HepG2 (cell line): ENCODE measurements around the gene MEGF10. TPM values are rescaled to one million over a fixed set of nuclear protein-coding genes. Genes with fewer than 3 reads are reported as not detected.
A peak's percentile ranks its signal among the peaks of the same experiment; 100 is the strongest.

Experiments used
- ATAC-seq: fragments of 200-7000 bp; cut with Tn5 transposase; 3 replicates; pipeline ENCODE4 v1.9.1; 2020; ENCODE audit warnings: mild to moderate bottlenecking, moderate library complexity
- BruUV-seq: library from RNA; stranded (reverse); fragments of 400-500 nt; replicated peaks from 2 replicates; lab custom pipeline; 2021; lab: Mats Ljungman, UMichigan
- CTCF ChIA-PET: fragments of 300-600 bp; formaldehyde crosslinking; extraction: SDS; loops from one replicate; lab custom pipeline; 2021; ENCODE audit warnings: low total read pairs, inconsistent platforms, low intra/inter-chr PET ratio; lab: Yijun Ruan, JAX
- POLR2A ChIA-PET: fragments of 350-600 bp; sonication (Branson Sonifier 250); formaldehyde crosslinking; loops from one replicate; lab custom pipeline; 2020; ENCODE audit warnings: antibody characterized with exemption, inconsistent platforms; lab: Yijun Ruan, JAX
- DNase-seq: peaks from one replicate; pipeline ENCODE4 v3.0.0-alpha.2; 2015; ENCODE audit warnings: low spot score
- FAIRE-seq: peaks from 3 replicates; lab custom pipeline; 2011; peaks lifted over from hg19 to GRCh38; lab: Jason Lieb, UNC
- H2AFZ ChIP-seq: one replicate; pipeline ENCODE4 v1.6.1; 2011; ENCODE audit warnings: low read length, inconsistent platforms
- H3K27ac ChIP-seq: fragments of 300-600 bp; 3 replicates; pipeline ENCODE4 v1.8.0; 2011; ENCODE audit warnings: mixed run types, mild to moderate bottlenecking, mixed read lengths, low read length, inconsistent platforms; ENCODE audit not compliant: insufficient read depth; ENCODE audit errors: extremely low read length
- H3K27me3 ChIP-seq, 2 experiments: fragments of 200-600 bp in 1 of 2; 2 replicates in 1 of 2; 3 replicates in 1 of 2; pipeline versions ENCODE4 v1.6.0 to v1.8.0; 2011; ENCODE audit warnings: low read length in 2 of 2, mild to moderate bottlenecking in 2 of 2, moderate library complexity in 2 of 2, inconsistent platforms in 1 of 2; ENCODE audit not compliant: insufficient read depth in 2 of 2, control insufficient read depth in 1 of 2
- H3K36me3 ChIP-seq, 2 experiments: fragments of 200-600 bp in 1 of 2; replicated peaks in 1 of 2; 2 replicates in 1 of 2; 3 replicates in 1 of 2; pipeline versions ENCODE4 v1.5.1 to v1.8.0; 2011; ENCODE audit warnings: low read length in 2 of 2, inconsistent platforms in 1 of 2; ENCODE audit not compliant: insufficient read depth in 2 of 2, control insufficient read depth in 1 of 2
- H3K4me1 ChIP-seq: 2 replicates; pipeline ENCODE4 v1.5.1; 2012; ENCODE audit warnings: low read length, inconsistent platforms; ENCODE audit not compliant: insufficient read depth
- H3K4me2 ChIP-seq: 2 replicates; pipeline ENCODE4 v1.6.0; 2011; ENCODE audit warnings: low read depth, low read length, inconsistent platforms
- H3K4me3 ChIP-seq, 3 experiments: fragments of 200-600 bp in 1 of 3; sonication (generic), shearing (Covaris generic) in 1 of 3; replicated peaks in 1 of 3; 2 replicates each; pipeline ENCODE4 v1.5.1; 2011 to 2016; ENCODE audit warnings: low read length in 3 of 3, inconsistent platforms in 2 of 3, low read depth in 2 of 3, mild to moderate bottlenecking in 2 of 3, control low read depth in 1 of 3, mixed read lengths in 1 of 3; ENCODE audit not compliant: insufficient read depth in 1 of 3
- H3K79me2 ChIP-seq: one replicate; pipeline ENCODE4 v1.6.1; 2011; ENCODE audit warnings: low read length, inconsistent platforms; ENCODE audit not compliant: insufficient read depth
- H3K9ac ChIP-seq: 2 replicates; pipeline ENCODE4 v1.6.0; 2011; ENCODE audit warnings: mild to moderate bottlenecking, low read depth, low read length, inconsistent platforms; ENCODE audit not compliant: insufficient read depth
- H3K9me3 ChIP-seq: 2 replicates; pipeline ENCODE4 v1.5.1; 2012; ENCODE audit warnings: mild to moderate bottlenecking, low read length
- H4K20me1 ChIP-seq: 2 replicates; pipeline ENCODE4 v1.6.0; 2011; ENCODE audit warnings: inconsistent platforms, mild to moderate bottlenecking, low read length, moderate library complexity; ENCODE audit not compliant: insufficient read depth
- CTCF ChIP-seq: sonication (generic); formaldehyde crosslinking; IDR thresholded peaks from 2 replicates; pipeline ENCODE4 v1.5.0; 2020; ENCODE audit warnings: mild to moderate bottlenecking, missing genetic modification reagents, moderate library complexity
- HMG20A ChIP-seq: IDR thresholded peaks from 2 replicates; pipeline ENCODE4 v1.6.1; 2016; ENCODE audit warnings: borderline replicate concordance
- HNRNPK ChIP-seq: fragments of 200-400 bp; formaldehyde crosslinking; IDR thresholded peaks from 2 replicates; pipeline ENCODE4 v1.6.1; 2018; ENCODE audit warnings: low read length, low read depth, moderate library complexity, mild to moderate bottlenecking; ENCODE audit not compliant: poor library complexity, severe bottlenecking
- HOMEZ ChIP-seq: IDR thresholded peaks from 2 replicates; pipeline ENCODE4 v1.6.1; 2016; ENCODE audit warnings: low read depth
- PRDM4 ChIP-seq: sonication (generic); formaldehyde crosslinking; IDR thresholded peaks from 2 replicates; pipeline ENCODE4 v1.9.0; 2021; ENCODE audit warnings: missing genetic modification reagents, borderline replicate concordance
- RAD21 ChIP-seq: fragments of 450-650 bp; formaldehyde crosslinking; IDR thresholded peaks from 2 replicates; pipeline ENCODE4 v1.5.0; 2020; ENCODE audit warnings: mild to moderate bottlenecking
- RELA ChIP-seq: sonication (generic); formaldehyde crosslinking; IDR thresholded peaks from 2 replicates; pipeline ENCODE4 v1.4.0; 2020; ENCODE audit warnings: missing genetic modification reagents
- SMC3 ChIP-seq: IDR thresholded peaks from 2 replicates; pipeline ENCODE4 v1.6.1; 2011; ENCODE audit warnings: low read length, improper control_type of control experiment
- STAG1 ChIP-seq: sonication (generic); formaldehyde crosslinking; IDR thresholded peaks from 2 replicates; pipeline ENCODE4 v1.4.0; 2020; ENCODE audit warnings: missing genetic modification reagents
- ZFP36L2 ChIP-seq: sonication (generic); formaldehyde crosslinking; IDR thresholded peaks from 2 replicates; pipeline ENCODE4 v1.4.0; 2020; ENCODE audit warnings: missing genetic modification reagents
- ZNF331 ChIP-seq: sonication (generic); formaldehyde crosslinking; IDR thresholded peaks from 2 replicates; pipeline ENCODE4 v1.4.0; 2020; ENCODE audit warnings: missing genetic modification reagents
- ZNF841 ChIP-seq: sonication (generic); formaldehyde crosslinking; IDR thresholded peaks from 2 replicates; pipeline ENCODE4 v1.8.1; 2023; ENCODE audit warnings: missing genetic modification reagents, borderline replicate concordance
- WGBS: methylation state at CpG from one replicate; pipeline ENCODE4 v1.1.6; 2017; ENCODE audit warnings: low lambda C conversion rate; 5-methylcytosine and 5-hydroxymethylcytosine counted together
- in situ Hi-C: cut with HindIII; loops from 2 replicates; pipeline ENCODE4 v1.10.0; 2017; ENCODE audit warnings: low pct_unique_long_range_greater_than_20kb; ENCODE audit not compliant: extremely low pct_ligation_motif_present
- intact Hi-C: fragments of 100-400 bp; cut with micrococcal nuclease; formaldehyde crosslinking; loops from one replicate; pipeline ENCODE4 v1.10.0; 2022; ENCODE audit not compliant: unreplicated experiment
- polyA plus RNA-seq, 8 experiments: library from polyadenylated mRNA; depleted of rRNA in 3 of 8; stranded (reverse) in 7 of 8; unstranded in 1 of 8; fragments of >200 nt; fragmentation: Illumina TruSeq in 4 of 8; extraction: Trizol in 4 of 8; gene quantifications; 2 replicates each; pipeline versions ENCODE4 v1.2.1 to v1.2.3, GENCODE V29; 2011 to 2016; ENCODE audit warnings: low read depth in 4 of 8, missing spikeins in 1 of 8, mixed read lengths in 1 of 8; ENCODE audit not compliant: insufficient read depth in 1 of 8
- total RNA-seq, 5 experiments: library from RNA; depleted of rRNA; stranded (reverse); fragments of >200 nt; fragmentation: Illumina TruSeq; extraction: Trizol; gene quantifications; 2 replicates each; pipeline ENCODE4 v1.2.3, GENCODE V29; 2016; ENCODE audit warnings: low read depth in 1 of 5

Gene MEGF10
- total and polyA plus RNA-seq, 2 of the 13 experiments (the other 11 are each of a cell fraction or from before 2014, with no cell fraction given) = not detected

- in situ Hi-C loops = loop anchor here (10.0 kb wide), 1 partner anchor 659 kb away; no protein-coding TSS in a partner anchor
- CTCF ChIA-PET = interaction anchor here (1.1 to 2.7 kb wide), 3 partner anchors 24 to 657 kb away, joined by 3 to 11 read pairs (median 6); partner anchors contain the start of gene MEGF10
Measured at GRCh38 chr5:127313847-127314473, 23.4 kb downstream of the MEGF10 start.

More at GRCh38 chr5:127313847-127314473, 23.4 kb downstream of the MEGF10 start:
- 11% methylated on average over 7 of the region's 7 CpGs for WGBS
- Histone ChIP-seq H2AFZ (no peak overlapping the region), H4K20me1 (no peaks in the 10 kb centered on the region), H3K4me1 (no peaks in the 10 kb centered on the region), H3K79me2 (no peaks in the 10 kb centered on the region), H3K36me3 (no peaks in the 10 kb centered on the region), H3K4me3 (no peak overlapping the region), H3K27ac (no peak overlapping the region), H3K9me3 (no peaks in the 10 kb centered on the region), H3K27me3 (no peaks in the 10 kb centered on the region), H3K4me2 (no peak overlapping the region), H3K9ac (no peak overlapping the region)
- ATAC-seq (peak; percentile 90), DNase-seq (peak; percentile 16), FAIRE-seq (no peak)
- BruUV-seq = no TSS peak
- POLR2A ChIA-PET = no interaction called here
- TF ChIP-seq HMG20A (CRISPR knock-in tag) (no peak), SMC3 (peak; percentile 80), ZNF841 (CRISPR knock-in tag) (no peak), STAG1 (peak; percentile 69), RAD21 (CRISPR knock-in tag) (0 out of 2 replicates have a peak, but pooled peaks have one; percentile 14), ZFP36L2 (CRISPR knock-in tag) (no peak), PRDM4 (CRISPR knock-in tag) (no peak), HOMEZ (CRISPR knock-in tag) (no peak), RELA (CRISPR knock-in tag) (no peak), HNRNPK (no peak), CTCF (CRISPR knock-in tag) (peak; percentile 82), ZNF331 (0 out of 2 replicates have a peak, but pooled peaks have one; percentile 25)
- intact Hi-C loops = loop anchor here (1.0 to 5.0 kb wide), 3 partner anchors 24 to 657 kb away; partner anchors contain the start of gene MEGF10
